RWPE1 (cell line): ENCODE results near the gene RNF208.

ENCODE experiments used
- CTCF ChIA-PET: fragments of 350-600 bp; sonication (Branson Sonifier 250); formaldehyde crosslinking; extraction: SDS; loops from one replicate; lab custom pipeline; 2021; lab: Yijun Ruan, JAX
- POLR2A ChIA-PET: fragments of 400-600 bp; formaldehyde crosslinking; extraction: SDS; loops from one replicate; lab custom pipeline; 2020; ENCODE audit warnings: antibody characterized with exemption; ENCODE audit not compliant: low non-redundant PET; lab: Yijun Ruan, JAX
- DNase-seq: peaks from one replicate; pipeline ENCODE4 v3.0.0; 2012; ENCODE audit warnings: low spot score
- H3K27ac ChIP-seq: fragments of 450-650 bp; 2 replicates; pipeline ENCODE4 v1.5.1; 2017
- CTCF ChIP-seq: fragments of 450-650 bp; conservative IDR thresholded peaks from 2 replicates; pipeline ENCODE4 v1.5.1; 2017; ENCODE audit warnings: low read depth, mild to moderate bottlenecking

RNF208 gene

GRCh38 chr9:137194388-137194787 is 27.7 kb downstream of the RNF208 start:
- no peak for DNase-seq
- TF ChIP-seq CTCF = no peak
- CTCF ChIA-PET = interaction anchor here (0.8 to 1.5 kb wide), 4 partner anchors 18 to 74 kb away, joined by 3 to 7 read pairs (median 4); partner anchors contain the start of gene RNF224
- POLR2A ChIA-PET = interaction anchor here (0.7 to 1.3 kb wide), 5 partner anchors 11 to 107 kb away, joined by 3 read pairs; partner anchors contain the start of genes NDOR1, RNF208 and TMEM203
- peak overlapping the region; percentile 99 for H3K27ac ChIP-seq

- CTCF ChIA-PET = interaction anchor here (0.7 to 2.2 kb wide), 6 partner anchors 17 to 148 kb away, joined by 3 to 12 read pairs (median 4); partner anchors contain the start of genes NPDC1 and RNF224
- peak overlapping the region; percentile 99 for H3K27ac ChIP-seq
- no peak for DNase-seq
- no peak for TF ChIP-seq CTCF
- POLR2A ChIA-PET = no interaction called here
Measured at GRCh38 chr9:137193771-137194170, 28.3 kb downstream of the RNF208 start.

- H3K27ac ChIP-seq = peak overlapping the region; percentile 99
- ChIA-PET CTCF (interaction anchor here (0.6 to 2.2 kb wide), 7 partner anchors 16 to 147 kb away, joined by 3 to 12 read pairs (median 5); partner anchors contain the start of genes NPDC1 and RNF224), POLR2A (no interaction called here)
- no peak for TF ChIP-seq CTCF
- DNase-seq = no peak
Measured at GRCh38 chr9:137192859-137193258, 29.2 kb downstream of the RNF208 start.

- CTCF ChIA-PET = interaction anchor here (0.5 to 2.2 kb wide), 7 partner anchors 16 to 118 kb away, joined by 3 to 12 read pairs (median 4); partner anchors contain the start of gene RNF224
- H3K27ac ChIP-seq = peak overlapping the region; percentile 99
- POLR2A ChIA-PET = no interaction called here
- no peak for TF ChIP-seq CTCF
- DNase-seq = no peak
Measured at GRCh38 chr9:137192448-137192780, 29.6 kb downstream of the RNF208 start.

GRCh38 chr9:137191691-137192447 is 30.2 kb downstream of the RNF208 start:
- TF ChIP-seq CTCF = no peak
- CTCF ChIA-PET = interaction anchor here (0.5 to 3.4 kb wide), 5 partner anchors 24 to 118 kb away, joined by 3 to 22 read pairs (median 5); no protein-coding TSS in a partner anchor
- no peak for DNase-seq
- POLR2A ChIA-PET = interaction anchor here (0.6 kb wide), 1 partner anchor 35 kb away, joined by 6 read pairs; the partner anchor contains the start of gene RNF224
- H3K27ac ChIP-seq = peak overlapping the region; percentile 99

- CTCF ChIA-PET = interaction anchor here (0.6 to 4.5 kb wide), 4 partner anchors 19 to 45 kb away, joined by 3 to 37 read pairs (median 13); partner anchors contain the start of gene RNF224
- peak overlapping the region; percentile 99 for H3K27ac ChIP-seq
- TF ChIP-seq CTCF = no peak
- POLR2A ChIA-PET = interaction anchor here (0.6 kb wide), 1 partner anchor 36 kb away, joined by 6 read pairs; the partner anchor contains the start of gene RNF224
- no peak for DNase-seq
Measured at GRCh38 chr9:137191245-137191644, 30.8 kb downstream of the RNF208 start.
